B cell (primary cell): ENCODE measurements around the gene PRRC2B. TPM values are rescaled to one million over a fixed set of nuclear protein-coding genes. Genes with fewer than 3 reads are reported as not detected.
"Not testable (repeated sequence)": the region's sequence is repeated elsewhere in the genome, so short reads cannot be mapped to it uniquely, and the experiment has no call there.

ENCODE experiments used
- ATAC-seq: fragments of 200-7000 bp; cut with Tn5 transposase; one replicate; pipeline ENCODE4 v1.10.0; 2021; ENCODE audit warnings: low read depth, mild to moderate bottlenecking, moderate number of reproducible peaks, moderate library complexity
- CTCF ChIA-PET: fragments of 350-600 bp; sonication (Branson Sonifier 250); formaldehyde crosslinking; loops from one replicate; lab custom pipeline; 2021; ENCODE audit warnings: antibody characterized with exemption, inconsistent platforms; lab: Charles Lee
- POLR2A ChIA-PET: fragments of 350-600 bp; sonication (Branson Sonifier 250); formaldehyde crosslinking; loops from one replicate; lab custom pipeline; 2021; ENCODE audit warnings: antibody characterized with exemption; lab: Charles Lee
- DNase-seq: peaks from one replicate; pipeline ENCODE4 v3.0.0; 2013
- H2AFZ ChIP-seq: 2 replicates; pipeline ENCODE4 v1.6.1; 2012; ENCODE audit warnings: mild to moderate bottlenecking, low read depth, low read length; ENCODE audit not compliant: insufficient read depth, poor library complexity, severe bottlenecking
- H3K27ac ChIP-seq, 2 donors: 1 replicate in 1 of 2; 2 replicates in 1 of 2; pipeline ENCODE4 v1.5.1; 2012 to 2013; ENCODE audit warnings: low read length in 2 of 2, mild to moderate bottlenecking in 2 of 2, moderate library complexity in 1 of 2
- H3K27me3 ChIP-seq, 4 experiments: fragments of 200-600 bp in 1 of 4; sonication (generic) in 1 of 4; replicated peaks in 1 of 4; 1 replicate in 2 of 4; 2 replicates in 2 of 4; pipeline versions ENCODE4 v1.6.1 to v1.7.0; 2013 to 2016; ENCODE audit warnings: low read length in 3 of 4, mild to moderate bottlenecking in 2 of 4, mixed read lengths in 1 of 4, moderate library complexity in 1 of 4; ENCODE audit not compliant: insufficient read depth in 4 of 4, control insufficient read depth in 3 of 4; ENCODE audit errors: control extremely low read depth in 1 of 4
- H3K36me3 ChIP-seq, 2 experiments: replicated peaks in 1 of 2; 1 replicate in 1 of 2; 2 replicates in 1 of 2; pipeline versions ENCODE4 v1.6.1 to v1.7.1; 2013; ENCODE audit warnings: low read length in 1 of 2; ENCODE audit not compliant: insufficient read depth in 2 of 2, control insufficient read depth in 1 of 2; ENCODE audit errors: control extremely low read depth in 1 of 2, extremely low read depth in 1 of 2
- H3K4me1 ChIP-seq, 2 donors: fragments of 200-600 bp in 1 of 2; sonication (generic) in 1 of 2; 1 replicate in 1 of 2; 2 replicates in 1 of 2; pipeline versions ENCODE4 v1.5.1 to v1.6.1; 2013 to 2017; ENCODE audit warnings: low read length in 2 of 2; ENCODE audit not compliant: control insufficient read depth in 2 of 2, insufficient read depth in 2 of 2
- H3K4me2 ChIP-seq: replicated peaks from 2 replicates; pipeline ENCODE3; 2012; ENCODE audit warnings: mild to moderate bottlenecking, low read depth, low read length; ENCODE audit not compliant: poor library complexity, severe bottlenecking
- H3K4me3 ChIP-seq, 5 experiments: fragments of 200-600 bp in 1 of 5; sonication (generic) in 1 of 5; 1 replicate in 3 of 5; 2 replicates in 2 of 5; pipeline versions ENCODE4 v1.5.1 to v1.7.0; 2011 to 2016; ENCODE audit warnings: low read length in 4 of 5, mild to moderate bottlenecking in 4 of 5, low read depth in 2 of 5, control low read depth in 1 of 5, moderate library complexity in 1 of 5; ENCODE audit not compliant: insufficient read depth in 1 of 5; ENCODE audit errors: control extremely low read depth in 1 of 5, extremely low read depth in 1 of 5
- H3K79me2 ChIP-seq: fragments of 200-600 bp; sonication (generic); one replicate; pipeline ENCODE4 v1.6.0; 2016; ENCODE audit warnings: low read length; ENCODE audit not compliant: control insufficient read depth, insufficient read depth
- H3K9ac ChIP-seq: fragments of 200-600 bp; sonication (generic); 2 replicates; pipeline ENCODE4 v1.6.1; 2017; ENCODE audit warnings: mild to moderate bottlenecking, low read length, moderate library complexity
- H3K9me3 ChIP-seq, 3 donors: one replicate each; pipeline versions ENCODE4 v1.6.1 to v1.7.1; 2013; ENCODE audit warnings: low read length in 2 of 3; ENCODE audit not compliant: control insufficient read depth in 2 of 3, insufficient read depth in 1 of 3; ENCODE audit errors: control extremely low read depth in 1 of 3
- H4K20me1 ChIP-seq: 2 replicates; pipeline ENCODE4 v1.6.0; 2012; ENCODE audit warnings: mild to moderate bottlenecking, low read length; ENCODE audit not compliant: insufficient read depth, control insufficient read depth, poor library complexity, severe bottlenecking
- H3K27ac Mint-ChIP-seq: one replicate; pipeline ENCODE4 v1.8.0; 2021; ENCODE audit warnings: mixed read lengths
- H3K27me3 Mint-ChIP-seq: one replicate; pipeline ENCODE4 v1.8.0; 2021; ENCODE audit warnings: mixed read lengths
- H3K4me1 Mint-ChIP-seq: one replicate; pipeline ENCODE4 v1.8.0; 2021; ENCODE audit warnings: mixed read lengths
- H3K4me3 Mint-ChIP-seq: one replicate; pipeline ENCODE4 v1.8.0; 2021; ENCODE audit warnings: mixed read lengths
- H3K9me3 Mint-ChIP-seq: one replicate; pipeline ENCODE4 v1.8.0; 2022; ENCODE audit warnings: mixed read lengths; ENCODE audit not compliant: insufficient read depth
- WGBS: methylation state at CpG from one replicate; pipeline ENCODE4 v1.1.5; 2013; ENCODE audit warnings: missing lambda C conversion rate; ENCODE audit not compliant: insufficient coverage; 5-methylcytosine and 5-hydroxymethylcytosine counted together
- intact Hi-C: fragments of 100-400 bp; cut with micrococcal nuclease; formaldehyde crosslinking; loops from one replicate; pipeline ENCODE4 v1.10.0; 2022
- polyA plus RNA-seq: library from polyadenylated mRNA; depleted of rRNA; stranded (reverse); fragments of >200 nt; gene quantifications from 2 replicates; pipeline ENCODE4 v1.2.3, GENCODE V29; 2012
- small RNA-seq: library from RNA; depleted of rRNA; stranded (forward); fragments of <200 nt; gene quantifications from one replicate; pipeline ENCODE3, GENCODE V24; 2012; ENCODE audit warnings: low replicate concordance, low read depth; ENCODE audit not compliant: insufficient read length
- total RNA-seq, 2 donors: library from RNA; stranded (reverse); fragments of 120-200 nt in 1 of 2; gene quantifications; 1 replicate in 1 of 2; 2 replicates in 1 of 2; pipeline versions ENCODE4 v1.2.3 to v1.2.4, GENCODE V29; 2013 to 2022

PRRC2B gene
- total and polyA plus RNA-seq, 2 donors (not counting 1 experiment from before 2014, with no cell fraction given): 63.9 to 268 TPM

DNA sequence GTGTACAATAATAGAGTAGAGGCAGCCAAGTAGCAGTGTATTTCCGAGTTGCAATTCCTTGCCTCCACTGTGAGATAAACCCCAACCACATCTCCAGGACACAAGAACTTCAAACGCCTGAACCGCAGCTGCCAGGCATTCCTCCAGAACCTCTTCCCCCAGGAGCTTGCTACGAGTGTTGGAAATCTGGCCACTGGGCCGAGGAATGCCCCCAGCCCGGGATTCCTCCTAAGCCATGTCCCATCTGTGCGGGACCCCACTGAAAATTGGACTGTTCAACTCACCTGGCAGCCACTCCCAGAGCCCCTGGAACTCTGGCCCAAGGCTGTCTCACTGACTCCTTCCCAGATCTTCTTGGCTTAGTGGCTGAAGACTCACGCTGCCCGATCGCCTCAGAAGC is 155.3 kb downstream of the PRRC2B start:
- intact Hi-C loops, H3K79me2 ChIP-seq, H3K4me3 ChIP-seq, H3K4me3 Mint-ChIP-seq, H3K9me3 Mint-ChIP-seq, H3K4me2 ChIP-seq, H3K27ac Mint-ChIP-seq, POLR2A ChIA-PET, H3K27ac ChIP-seq, DNase-seq, H2AFZ ChIP-seq, H3K9ac ChIP-seq, H4K20me1 ChIP-seq, CTCF ChIA-PET, ATAC-seq, H3K36me3 ChIP-seq: not testable (repeated sequence)
- H3K9me3 ChIP-seq: peaks cover 0 to 38% (median 8%) of the 10 kb centered on the region in 3 donors
- 89% methylated on average over 9 of the region's 10 CpGs for WGBS
- peaks cover 11% of the 10 kb centered on the region for H3K4me1 Mint-ChIP-seq
- H3K27me3 ChIP-seq: peaks cover 0 to 53% (median 21%) of the 10 kb centered on the region in 4 experiments
- H3K4me1 ChIP-seq: peaks cover 15 to 16% of the 10 kb centered on the region in 2 donors
- H3K27me3 Mint-ChIP-seq: peaks cover 69% of the 10 kb centered on the region

Small RNAs within 50 kb of the gene (small RNA-seq; reads per million reads assigned to genes)
- not detected for gene SNORD62A
- not detected for gene SNORD62B

Other genes with a start within 250 kb of the PRRC2B start
- gene FAM78A, start 117.6 kb upstream of the PRRC2B start, total RNA-seq: 41.8 and 42.9 TPM in 2 replicates
- gene FAM78A, start 117.6 kb upstream of the PRRC2B start, polyA plus RNA-seq: 49.0 and 58.3 TPM in 2 replicates
- gene PLPP7, start 104.4 kb upstream of the PRRC2B start, total RNA-seq: 2.0 and 2.9 TPM in 2 replicates
- gene PLPP7, start 104.4 kb upstream of the PRRC2B start, polyA plus RNA-seq: 0.57 and 0.59 TPM in 2 replicates
- 41.9 and 46.7 TPM in 2 replicates for gene POMT1, start 108.8 kb downstream of the PRRC2B start, total RNA-seq
- 42.0 and 49.0 TPM in 2 replicates for gene POMT1, start 108.8 kb downstream of the PRRC2B start, polyA plus RNA-seq
- 31.8 and 39.3 TPM in 2 replicates for gene UCK1, start 137.2 kb downstream of the PRRC2B start, total RNA-seq
- 24.6 and 25.3 TPM in 2 replicates for gene UCK1, start 137.2 kb downstream of the PRRC2B start, polyA plus RNA-seq
- gene PRRT1B, start 151.4 kb downstream of the PRRC2B start, total RNA-seq: not detected in 2 replicates
- not detected in 2 replicates for gene PRRT1B, start 151.4 kb downstream of the PRRC2B start, polyA plus RNA-seq